ENCODE results near the gene COL11A2.

The COL11A2 gene

DNA sequence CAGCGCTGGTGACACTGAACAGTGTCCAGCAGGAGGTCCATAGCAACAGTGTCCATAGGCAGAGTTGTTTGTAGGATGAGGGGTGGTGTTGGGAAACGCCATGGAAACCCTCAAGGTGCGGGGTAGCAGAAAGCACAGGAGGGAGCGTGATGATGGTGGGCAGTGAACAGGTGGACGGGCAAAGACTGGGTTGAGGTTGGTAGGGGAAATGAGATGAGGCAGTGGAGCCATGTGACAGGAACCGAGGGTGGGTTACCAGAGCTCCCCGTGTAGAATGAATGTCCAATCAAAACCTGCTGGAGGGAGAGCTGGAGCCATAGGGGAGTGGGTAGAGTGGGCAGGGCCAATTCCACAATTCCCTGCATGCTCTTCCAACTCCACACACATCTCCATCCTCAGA lies 78.5 kb downstream of the COL11A2 start:
- no peak for DNase-seq
